ENCODE measurements around the gene B3GLCT.

DNA sequence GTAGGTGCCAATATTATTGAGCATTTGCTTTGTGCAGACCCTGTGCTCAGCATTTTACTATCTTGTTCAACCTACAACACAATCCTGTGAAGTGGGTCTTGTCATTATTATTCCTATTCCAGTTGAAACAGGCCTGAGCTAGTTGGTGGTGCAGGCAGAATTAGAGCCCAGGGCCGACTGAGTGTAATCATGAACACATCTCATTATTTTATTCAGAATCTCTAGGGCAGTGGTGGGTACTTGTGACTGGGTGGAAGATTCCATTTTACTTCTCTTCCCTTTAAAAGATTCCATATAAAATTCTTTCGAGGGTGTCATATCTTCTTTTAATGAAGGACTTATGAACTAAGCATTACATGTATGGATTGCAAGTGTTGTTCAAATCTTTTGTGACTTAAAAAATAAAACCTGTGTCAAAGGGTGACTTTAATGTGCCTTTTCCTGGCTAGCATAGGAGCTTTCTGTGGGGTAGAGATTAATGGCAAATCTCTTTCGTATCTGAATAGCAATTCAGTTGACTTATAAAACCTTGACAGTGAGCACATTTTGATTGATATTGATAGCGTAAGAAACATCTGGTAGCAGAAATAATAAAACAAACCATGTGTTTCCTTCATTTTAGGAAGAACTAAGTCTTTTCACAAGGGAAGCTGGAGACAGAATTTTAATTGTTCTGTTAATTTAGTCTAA is 20.3 kb downstream of the B3GLCT start:
- no peak for TF ChIP-seq EZH2phosphoT487 (IDR thresholded peaks at IDR 0.05; ENCODE audit: low read depth, severe bottlenecking, unreplicated experiment)
- TF ChIP-seq, protein P1, sequence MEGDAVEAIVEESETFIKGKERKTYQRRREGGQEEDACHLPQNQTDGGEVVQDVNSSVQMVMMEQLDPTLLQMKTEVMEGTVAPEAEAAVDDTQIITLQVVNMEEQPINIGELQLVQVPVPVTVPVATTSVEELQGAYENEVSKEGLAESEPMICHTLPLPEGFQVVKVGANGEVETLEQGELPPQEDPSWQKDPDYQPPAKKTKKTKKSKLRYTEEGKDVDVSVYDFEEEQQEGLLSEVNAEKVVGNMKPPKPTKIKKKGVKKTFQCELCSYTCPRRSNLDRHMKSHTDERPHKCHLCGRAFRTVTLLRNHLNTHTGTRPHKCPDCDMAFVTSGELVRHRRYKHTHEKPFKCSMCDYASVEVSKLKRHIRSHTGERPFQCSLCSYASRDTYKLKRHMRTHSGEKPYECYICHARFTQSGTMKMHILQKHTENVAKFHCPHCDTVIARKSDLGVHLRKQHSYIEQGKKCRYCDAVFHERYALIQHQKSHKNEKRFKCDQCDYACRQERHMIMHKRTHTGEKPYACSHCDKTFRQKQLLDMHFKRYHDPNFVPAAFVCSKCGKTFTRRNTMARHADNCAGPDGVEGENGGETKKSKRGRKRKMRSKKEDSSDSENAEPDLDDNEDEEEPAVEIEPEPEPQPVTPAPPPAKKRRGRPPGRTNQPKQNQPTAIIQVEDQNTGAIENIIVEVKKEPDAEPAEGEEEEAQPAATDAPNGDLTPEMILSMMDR (IDR thresholded peaks at IDR 0.05; ENCODE audit: poor library complexity), result no peak
- no peak for TF ChIP-seq EZH2 (IDR thresholded peaks at IDR 0.05; ENCODE audit: borderline replicate concordance)

Data from hepatocyte (in vitro differentiated cells).